ENCODE data around the gene EVC2.

- TF ChIP-seq, protein P1, sequence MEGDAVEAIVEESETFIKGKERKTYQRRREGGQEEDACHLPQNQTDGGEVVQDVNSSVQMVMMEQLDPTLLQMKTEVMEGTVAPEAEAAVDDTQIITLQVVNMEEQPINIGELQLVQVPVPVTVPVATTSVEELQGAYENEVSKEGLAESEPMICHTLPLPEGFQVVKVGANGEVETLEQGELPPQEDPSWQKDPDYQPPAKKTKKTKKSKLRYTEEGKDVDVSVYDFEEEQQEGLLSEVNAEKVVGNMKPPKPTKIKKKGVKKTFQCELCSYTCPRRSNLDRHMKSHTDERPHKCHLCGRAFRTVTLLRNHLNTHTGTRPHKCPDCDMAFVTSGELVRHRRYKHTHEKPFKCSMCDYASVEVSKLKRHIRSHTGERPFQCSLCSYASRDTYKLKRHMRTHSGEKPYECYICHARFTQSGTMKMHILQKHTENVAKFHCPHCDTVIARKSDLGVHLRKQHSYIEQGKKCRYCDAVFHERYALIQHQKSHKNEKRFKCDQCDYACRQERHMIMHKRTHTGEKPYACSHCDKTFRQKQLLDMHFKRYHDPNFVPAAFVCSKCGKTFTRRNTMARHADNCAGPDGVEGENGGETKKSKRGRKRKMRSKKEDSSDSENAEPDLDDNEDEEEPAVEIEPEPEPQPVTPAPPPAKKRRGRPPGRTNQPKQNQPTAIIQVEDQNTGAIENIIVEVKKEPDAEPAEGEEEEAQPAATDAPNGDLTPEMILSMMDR (conservative IDR thresholded peaks at IDR 0.05; ENCODE audit: low read length): no peak
- no peak for TF ChIP-seq EZH2phosphoT487 (IDR thresholded peaks at IDR 0.05; ENCODE audit: borderline replicate concordance, low read depth, low read length)
Measured at GRCh38 chr4:5735463-5735862, 27.1 kb upstream of the EVC2 start.
